Activated CD8-positive, alpha-beta memory T cell treated with anti-CD3 and anti-CD28 coated beads for 1 hour (primary cell): ENCODE measurements around the gene CCDC172.

Experiments
- DNase-seq, 2 donors: peaks; one replicate each; pipeline ENCODE4 v3.0.0-alpha.2; 2020; ENCODE audit warnings: low read depth in 1 of 2; ENCODE audit errors: extremely low read depth in 1 of 2

CCDC172 gene

GRCh38 chr10:116429288-116429977 is 105.2 kb downstream of the CCDC172 start:
- DNase-seq = no peak
